Smooth muscle cell of the brain vasculature (primary cell): Measurements from ENCODE around the gene RNASET2.

ENCODE experiments used
- DNase-seq: peaks from one replicate; pipeline ENCODE4 v3.0.0-alpha.2; 2012; ENCODE audit warnings: low read depth, low spot score

Gene RNASET2

GRCh38 chr6:166947251-166947650 lies 9.1 kb downstream of the RNASET2 start:
- DNase-seq: no peak

- no peak for DNase-seq
Observed at GRCh38 chr6:166946125-166946524, 10.2 kb downstream of the RNASET2 start.

DNA sequence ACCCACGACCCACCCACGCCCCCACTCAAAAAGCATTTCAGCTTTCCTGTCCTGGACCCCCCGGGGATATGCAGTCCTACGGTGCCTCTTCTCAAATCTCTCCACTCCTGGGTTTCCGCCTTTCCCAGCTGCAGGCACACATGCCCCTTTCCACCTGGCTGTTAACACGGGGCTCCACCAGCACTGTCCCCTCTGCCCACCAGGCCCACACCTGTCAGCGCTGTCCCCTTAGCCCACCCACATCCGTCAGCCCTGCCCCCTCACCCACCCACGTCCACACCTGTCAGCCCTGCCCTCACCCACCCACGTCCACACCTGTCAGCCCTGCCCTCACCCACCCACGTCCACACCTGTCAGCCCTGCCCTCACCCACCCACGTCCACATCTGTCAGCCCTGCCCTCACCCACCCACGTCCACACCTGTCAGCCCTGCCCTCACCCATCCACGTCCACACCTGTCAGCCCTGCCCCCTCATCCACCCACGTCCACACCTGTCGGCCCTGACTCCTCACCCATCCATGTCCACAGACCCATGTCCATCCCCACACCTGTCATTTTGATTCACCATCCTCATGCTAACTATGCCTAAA lies 11.6 kb downstream of the RNASET2 start:
- DNase-seq: no peak

DNA sequence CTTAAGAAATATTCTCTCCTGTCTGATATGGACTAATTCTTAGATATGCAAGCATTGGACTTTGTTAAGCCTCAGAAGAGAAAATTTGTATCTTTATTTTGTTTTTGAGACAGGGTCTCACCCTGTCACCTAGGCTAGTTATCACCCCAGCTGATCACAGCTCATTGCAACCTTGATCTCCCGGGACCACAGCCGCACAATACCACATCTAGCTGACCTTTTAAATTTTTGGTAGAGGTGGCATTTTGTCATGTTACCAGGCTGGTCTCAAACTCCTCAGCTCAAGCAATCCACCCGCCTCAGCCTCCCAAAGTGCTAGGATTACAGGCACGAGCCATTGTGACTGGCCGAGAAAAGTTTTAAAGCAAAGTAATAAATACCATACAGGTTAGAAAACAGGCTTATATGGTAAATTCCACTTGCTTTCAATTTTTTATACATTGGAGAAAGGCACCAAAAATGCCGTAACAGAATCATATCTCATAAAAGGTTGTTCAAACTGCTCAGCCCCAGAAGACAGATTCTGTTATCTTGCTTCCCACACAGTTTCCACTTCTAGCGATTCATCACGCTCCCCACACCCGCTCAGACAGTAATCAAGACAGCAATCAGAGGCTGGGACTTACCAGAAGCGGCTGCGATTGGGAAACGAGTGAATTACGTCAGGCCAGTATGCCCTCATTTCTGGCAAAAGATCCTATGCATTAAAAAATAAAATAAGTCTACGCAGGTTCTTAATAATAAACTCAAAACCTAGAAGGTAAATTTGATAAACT lies 13.8 kb downstream of the RNASET2 start:
- DNase-seq: no peak

- DNase-seq: no peak
Observed at GRCh38 chr6:166940643-166941068, 15.7 kb downstream of the RNASET2 start.

- no peak for DNase-seq
Observed at GRCh38 chr6:166939894-166940293, 16.5 kb downstream of the RNASET2 start.

DNA sequence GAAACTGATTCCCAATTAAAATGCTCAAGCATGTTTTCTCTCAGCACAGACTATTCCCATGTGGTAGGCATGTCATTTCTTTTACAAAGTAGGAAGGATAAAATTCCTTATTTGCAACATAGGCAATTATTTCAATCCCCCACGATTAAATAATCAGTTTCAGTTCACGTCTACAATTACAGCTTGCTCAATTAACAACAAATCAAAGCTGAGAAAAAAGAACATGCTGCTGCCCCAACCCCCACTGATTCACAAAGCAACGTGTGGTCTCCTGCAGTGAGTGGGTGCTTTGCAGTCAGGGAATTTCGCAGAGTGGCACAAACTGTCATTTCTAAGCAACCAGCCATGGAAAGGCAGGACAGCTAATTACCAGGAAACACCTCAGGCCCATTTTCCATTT lies 17.0 kb downstream of the RNASET2 start:
- no peak for DNase-seq

DNA sequence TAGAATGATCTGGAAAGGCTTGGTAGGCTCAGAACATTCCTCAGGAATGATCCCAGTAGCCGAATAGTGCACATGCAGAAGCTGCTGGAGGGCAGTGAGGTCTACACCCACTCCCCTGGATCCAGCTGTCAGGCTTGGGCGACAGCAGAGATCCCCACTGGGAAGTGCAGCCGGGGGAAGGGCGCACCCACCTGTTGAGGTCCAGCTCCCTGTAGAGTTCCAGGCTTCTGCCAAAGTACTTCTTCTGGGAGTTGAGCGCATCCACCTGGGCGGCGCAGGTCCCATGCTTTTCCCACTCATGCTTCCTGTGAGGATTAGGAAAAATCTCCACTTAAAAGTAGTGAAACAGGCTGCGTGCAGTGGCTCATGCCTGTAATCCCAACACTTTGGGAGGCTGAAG lies 17.6 kb downstream of the RNASET2 start:
- DNase-seq: no peak

DNA sequence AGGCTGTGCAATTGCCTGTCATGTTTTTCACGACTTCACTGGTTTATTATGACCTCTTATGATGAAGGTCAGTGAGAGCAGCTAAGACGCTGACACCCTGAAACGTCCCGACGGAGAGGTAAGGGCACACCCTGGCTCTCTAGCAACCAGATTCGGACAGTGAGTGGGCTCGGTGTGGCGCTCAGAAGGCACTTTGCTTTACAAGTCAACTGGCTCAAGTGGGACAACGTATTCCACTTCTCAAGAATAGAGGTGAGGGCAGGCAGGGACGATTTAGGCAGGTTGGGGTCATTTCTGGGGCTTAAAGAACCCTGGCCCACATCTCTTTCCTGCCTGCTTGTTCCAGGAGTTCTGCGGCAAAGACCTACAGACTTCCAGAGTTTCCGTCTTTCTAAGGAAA lies 18.2 kb downstream of the RNASET2 start:
- DNase-seq: no peak

DNA sequence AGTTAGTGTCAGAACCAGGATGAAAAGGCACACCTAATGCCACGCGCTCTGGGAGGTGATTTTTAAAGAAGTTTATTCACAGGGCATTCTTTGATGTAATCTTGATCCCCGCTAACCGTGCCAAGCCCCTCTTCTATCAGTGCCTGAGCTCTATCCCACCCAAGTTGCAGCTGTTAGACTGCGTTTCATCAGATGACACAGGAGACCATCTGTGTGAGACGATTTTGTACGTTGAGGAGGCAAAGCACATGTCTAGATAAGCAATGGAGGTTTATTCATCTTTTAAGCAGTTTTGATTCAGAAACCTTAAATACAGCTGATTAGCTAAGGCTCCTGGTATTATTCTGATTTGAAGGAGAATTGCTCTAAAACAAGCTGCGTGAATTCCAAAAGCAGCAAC lies 18.6 kb downstream of the RNASET2 start:
- no peak for DNase-seq

DNA sequence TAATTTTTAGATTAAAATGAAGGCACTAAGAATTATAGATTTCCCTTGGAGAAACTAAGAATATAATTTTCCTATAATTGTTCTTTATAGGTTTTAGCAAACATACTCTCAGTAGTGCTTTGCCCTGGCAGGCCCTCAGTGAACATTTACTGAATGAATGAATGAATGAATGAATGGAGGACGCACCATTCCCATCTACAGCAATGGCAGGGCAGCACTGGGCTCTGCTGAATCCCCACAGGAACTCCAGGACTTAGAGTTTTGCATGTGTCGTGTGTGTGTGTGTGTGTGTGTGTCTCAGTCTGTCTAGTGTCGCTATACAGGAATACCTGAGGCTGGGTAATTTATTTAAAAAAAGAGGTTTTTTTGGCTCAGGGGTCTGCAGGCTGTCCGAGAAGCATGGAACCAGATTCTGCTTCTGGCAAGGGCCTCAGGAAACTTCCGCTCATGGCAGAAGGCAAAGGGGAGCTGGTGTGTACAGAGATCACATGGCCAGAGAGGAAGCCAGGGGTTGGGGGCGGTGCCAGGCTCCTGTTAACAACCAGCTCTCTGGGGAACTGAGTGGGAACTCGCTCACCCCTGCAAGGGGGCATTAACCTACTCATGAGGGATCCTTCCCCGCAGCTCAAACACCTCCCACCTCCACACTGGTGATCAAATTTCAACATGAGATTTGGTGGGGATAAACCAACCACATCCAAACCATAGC lies 20.1 kb downstream of the RNASET2 start:
- no peak for DNase-seq

GRCh38 chr6:166935353-166935752 lies 21.0 kb downstream of the RNASET2 start:
- DNase-seq: no peak

- no peak for DNase-seq
Observed at GRCh38 chr6:166934174-166934573, 22.2 kb downstream of the RNASET2 start.

DNA sequence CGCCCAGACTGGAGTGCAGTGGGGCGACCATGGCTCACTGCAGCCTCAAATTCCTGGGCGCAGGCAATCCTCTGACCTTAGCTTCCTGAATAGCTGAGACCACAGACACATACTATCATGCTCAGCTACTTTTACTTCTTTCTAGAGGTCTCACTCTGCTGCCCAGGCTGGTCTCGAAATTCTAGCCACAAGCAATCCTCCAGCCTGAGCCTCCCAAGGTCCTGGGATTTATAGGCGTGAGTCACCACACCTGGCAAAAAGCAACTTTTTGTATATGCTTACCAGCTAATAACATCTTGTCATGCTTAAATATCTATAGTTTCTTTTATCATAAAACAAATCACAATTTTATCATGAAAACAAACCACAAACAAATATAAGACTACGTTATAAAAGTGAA lies 23.0 kb downstream of the RNASET2 start:
- no peak for DNase-seq

- DNase-seq: no peak
Observed at GRCh38 chr6:166932616-166933015, 23.7 kb downstream of the RNASET2 start.

GRCh38 chr6:166932116-166932515 lies 24.2 kb downstream of the RNASET2 start:
- DNase-seq: no peak

DNA sequence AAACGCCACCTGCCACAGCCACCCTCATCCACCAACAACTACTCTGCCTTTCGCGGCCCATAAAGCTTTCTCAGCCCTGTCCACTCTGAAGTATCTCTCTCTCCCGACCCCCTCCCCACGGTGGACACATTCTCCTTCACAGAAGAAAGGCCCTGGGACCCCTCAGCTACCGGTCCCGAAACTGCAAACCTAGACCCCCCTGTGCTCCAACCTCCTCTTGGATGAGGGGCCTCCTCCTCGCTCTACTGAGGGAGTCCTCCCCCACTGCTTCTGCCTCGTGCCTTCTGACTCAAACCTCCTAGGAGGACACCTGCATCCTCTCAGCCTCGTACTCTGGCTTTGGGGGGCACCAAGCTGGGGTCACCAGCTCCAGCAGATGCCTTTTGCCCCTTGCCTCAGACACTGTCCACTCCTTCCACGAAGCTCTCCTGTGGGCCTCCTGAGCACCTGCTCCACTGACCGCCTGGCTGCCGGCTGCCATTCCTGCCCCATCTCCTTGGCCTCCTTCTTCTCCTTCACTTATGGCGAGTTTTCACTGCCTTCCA lies 24.9 kb downstream of the RNASET2 start:
- no peak for DNase-seq

- DNase-seq: no peak
Observed at GRCh38 chr6:166930354-166930891, 25.9 kb downstream of the RNASET2 start.

DNA sequence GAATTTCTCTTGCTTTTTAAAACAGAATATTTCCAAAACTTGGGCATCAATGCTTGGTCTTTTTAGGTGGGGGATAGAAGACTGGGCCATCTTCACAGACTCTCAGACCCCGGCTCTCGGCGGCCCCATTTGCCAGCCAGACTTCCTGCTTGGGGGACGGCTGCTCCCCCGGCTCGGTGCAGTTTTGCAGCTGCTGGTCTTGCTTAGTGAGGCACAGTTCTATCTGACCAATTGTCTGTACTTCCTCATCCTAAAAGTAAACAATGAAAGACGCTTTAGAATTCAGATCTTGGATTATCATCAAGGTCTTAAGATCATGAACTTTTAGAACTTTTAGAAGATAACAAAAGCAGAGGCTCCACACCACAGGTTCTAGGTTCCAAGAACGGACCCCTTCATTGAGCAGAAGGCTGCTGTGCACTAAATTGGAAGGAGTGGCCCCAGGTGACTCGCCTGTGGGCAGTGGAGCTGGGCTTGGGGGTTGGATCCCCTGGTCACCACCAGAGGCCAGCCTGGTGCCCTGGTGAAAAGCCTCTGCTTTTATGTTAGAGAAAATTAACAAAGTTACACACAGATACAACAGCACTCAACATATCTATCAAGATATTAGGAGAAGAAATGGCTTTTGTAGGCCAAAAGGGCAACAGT lies 26.7 kb downstream of the RNASET2 start:
- DNase-seq: no peak

DNA sequence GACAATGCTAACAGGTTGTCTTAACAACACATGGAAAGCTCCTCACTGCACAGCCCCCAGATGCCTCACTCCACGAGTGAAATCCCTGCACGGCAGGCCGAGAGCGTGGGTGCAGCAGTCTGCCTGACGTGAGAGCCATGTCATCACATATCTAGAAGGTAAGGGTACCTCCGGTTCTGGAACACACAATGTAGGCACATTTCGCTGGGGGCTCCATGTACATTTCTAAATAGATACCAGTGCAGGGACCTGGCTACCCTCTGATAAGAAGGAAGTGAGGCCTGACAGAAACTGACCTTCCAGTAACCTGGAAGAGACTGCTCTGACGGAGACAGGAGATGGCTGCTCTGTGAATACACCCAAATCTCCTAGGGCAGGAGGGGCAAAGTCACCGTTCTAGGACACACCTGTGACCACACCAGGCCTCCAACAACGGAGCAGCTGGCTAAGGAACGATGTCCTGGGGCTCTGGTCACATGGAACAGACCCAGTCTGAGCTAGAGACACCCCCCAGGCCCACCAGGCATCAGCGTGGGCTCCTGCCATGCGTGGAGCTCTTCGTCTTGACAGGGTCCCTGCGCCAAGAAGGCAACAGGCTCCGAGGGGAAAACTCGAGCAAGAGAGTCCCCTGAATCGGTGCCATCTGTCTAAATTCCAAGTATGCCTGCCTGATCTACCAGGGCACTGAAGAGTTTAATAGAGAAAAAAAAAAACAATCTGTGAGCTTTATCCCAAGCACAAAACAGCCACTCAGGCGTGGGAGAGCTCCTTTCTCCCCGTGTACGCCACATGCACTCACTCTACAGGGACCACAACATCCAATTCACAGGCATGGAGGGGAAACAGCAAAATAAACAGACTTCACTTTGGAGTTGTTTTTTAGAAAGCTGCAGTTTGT lies 27.5 kb downstream of the RNASET2 start:
- DNase-seq: no peak
